CD4-positive, alpha-beta memory T cell (primary cell): ENCODE results near the gene SAMD9L. TPM values are rescaled to one million over a fixed set of nuclear protein-coding genes. Genes with fewer than 3 reads are reported as not detected.
"Not testable (repeated sequence)": the region's sequence is repeated elsewhere in the genome, so short reads cannot be mapped to it uniquely, and the experiment has no call there.

Source experiments
- CTCF ChIA-PET: fragments of 350-600 bp; sonication (Branson Sonifier 250); formaldehyde crosslinking; loops from one replicate; lab custom pipeline; 2021; ENCODE audit warnings: inconsistent platforms; ENCODE audit not compliant: partially characterized antibody; lab: Charles Lee
- POLR2A ChIA-PET: fragments of 350-600 bp; sonication (Branson Sonifier 250); formaldehyde crosslinking; loops from one replicate; lab custom pipeline; 2021; ENCODE audit not compliant: partially characterized antibody; lab: Charles Lee
- DNase-seq, 5 donors: peaks; one replicate each; pipeline versions ENCODE4 v3.0.0 to v3.0.0-alpha.2; 2020 to 2022; ENCODE audit warnings: mixed read lengths in 1 of 5
- H3K27ac ChIP-seq: one replicate; pipeline ENCODE4 v1.7.0; 2013; ENCODE audit warnings: low read depth, low read length
- H3K27me3 ChIP-seq: 2 replicates; pipeline ENCODE4 v1.7.0; 2013; ENCODE audit warnings: mild to moderate bottlenecking, low read length, moderate library complexity; ENCODE audit not compliant: insufficient read depth
- H3K36me3 ChIP-seq: 2 replicates; pipeline ENCODE4 v1.7.0; 2013; ENCODE audit warnings: mild to moderate bottlenecking, low read length, moderate library complexity; ENCODE audit not compliant: insufficient read depth
- H3K4me1 ChIP-seq: 2 replicates; pipeline ENCODE4 v1.7.0; 2013; ENCODE audit warnings: mild to moderate bottlenecking, low read length, moderate library complexity; ENCODE audit not compliant: insufficient read depth
- H3K4me3 ChIP-seq, 2 donors: one replicate each; pipeline ENCODE4 v1.7.0; 2013; ENCODE audit warnings: low read length in 2 of 2, mild to moderate bottlenecking in 1 of 2
- H3K9me3 ChIP-seq, 2 donors: one replicate each; pipeline ENCODE4 v1.7.0; 2013; ENCODE audit warnings: low read length in 2 of 2, control low read depth in 1 of 2; ENCODE audit not compliant: control insufficient read depth in 1 of 2
- H3K27ac Mint-ChIP-seq, 7 donors: one replicate each; pipeline ENCODE4 v1.8.0; 2020 to 2021; ENCODE audit warnings: mixed read lengths in 7 of 7, mild to moderate bottlenecking in 6 of 7, inconsistent platforms in 3 of 7, moderate library complexity in 3 of 7
- H3K27me3 Mint-ChIP-seq, 2 donors: one replicate each; pipeline ENCODE4 v1.8.0; 2020 to 2021; ENCODE audit warnings: mixed read lengths in 2 of 2
- H3K36me3 Mint-ChIP-seq, 2 donors: one replicate each; pipeline ENCODE4 v1.8.0; 2020 to 2021; ENCODE audit warnings: mixed read lengths in 2 of 2, inconsistent platforms in 1 of 2, mild to moderate bottlenecking in 1 of 2
- H3K4me1 Mint-ChIP-seq, 4 donors: one replicate each; pipeline ENCODE4 v1.8.0; 2020 to 2021; ENCODE audit warnings: mixed read lengths in 4 of 4, mild to moderate bottlenecking in 1 of 4
- H3K4me3 Mint-ChIP-seq, 8 donors: one replicate each; pipeline ENCODE4 v1.8.0; 2020 to 2021; ENCODE audit warnings: mixed read lengths in 8 of 8, mild to moderate bottlenecking in 7 of 8, moderate library complexity in 6 of 8, inconsistent platforms in 3 of 8
- H3K9me3 Mint-ChIP-seq, 8 donors: one replicate each; pipeline ENCODE4 v1.8.0; 2020 to 2021; ENCODE audit warnings: mixed read lengths in 8 of 8, mild to moderate bottlenecking in 5 of 8, inconsistent platforms in 3 of 8, moderate library complexity in 1 of 8
- intact Hi-C: fragments of 100-400 bp; cut with micrococcal nuclease; formaldehyde crosslinking; loops from one replicate; pipeline ENCODE4 v1.15.1; 2023
- polyA plus RNA-seq, 2 donors: library from polyadenylated mRNA; unstranded; fragments of 300-500 nt; fragmentation: Illumina TruSeq; gene quantifications; one replicate each; pipeline ENCODE4 v1.2.3, GENCODE V29; 2021
- total RNA-seq, 2 experiments: library from RNA; stranded (reverse); gene quantifications; one replicate each; pipeline ENCODE4 v1.2.3, GENCODE V29; 2021

SAMD9L gene
- total and polyA plus RNA-seq, 4 experiments from 2014 or later: 20.4 to 49.4 (median 39.1) TPM

DNA sequence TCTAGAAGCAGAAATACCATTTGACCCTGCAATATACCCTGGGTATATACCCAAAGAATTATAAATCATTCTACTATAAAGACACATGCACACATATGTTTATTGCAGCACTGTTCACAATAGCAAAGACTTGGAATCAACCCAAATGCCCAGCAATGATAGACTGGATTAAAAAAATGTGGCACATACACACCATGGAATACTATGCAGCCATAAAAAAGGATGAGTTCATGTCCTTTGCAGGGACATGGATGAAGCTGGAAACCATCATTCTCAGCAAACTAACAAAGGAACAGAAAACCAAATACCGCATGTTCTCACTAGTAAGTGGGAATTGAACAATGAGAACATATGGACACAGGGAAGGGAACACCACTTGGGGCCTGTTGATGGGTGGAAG, 21.2 kb downstream of the SAMD9L start:
- H3K27me3 ChIP-seq, H3K4me1 ChIP-seq, H3K4me3 ChIP-seq, CTCF ChIA-PET, H3K9me3 ChIP-seq, H3K4me3 Mint-ChIP-seq, H3K27me3 Mint-ChIP-seq, H3K36me3 ChIP-seq, H3K27ac ChIP-seq, H3K27ac Mint-ChIP-seq, H3K4me1 Mint-ChIP-seq, POLR2A ChIA-PET, DNase-seq, intact Hi-C loops: not testable (repeated sequence)
- H3K36me3 Mint-ChIP-seq: peaks cover 25 to 27% of the 10 kb centered on the region in 2 donors
- peaks cover 11 to 94% (median 76%) of the 10 kb centered on the region in 8 donors for H3K9me3 Mint-ChIP-seq

DNA sequence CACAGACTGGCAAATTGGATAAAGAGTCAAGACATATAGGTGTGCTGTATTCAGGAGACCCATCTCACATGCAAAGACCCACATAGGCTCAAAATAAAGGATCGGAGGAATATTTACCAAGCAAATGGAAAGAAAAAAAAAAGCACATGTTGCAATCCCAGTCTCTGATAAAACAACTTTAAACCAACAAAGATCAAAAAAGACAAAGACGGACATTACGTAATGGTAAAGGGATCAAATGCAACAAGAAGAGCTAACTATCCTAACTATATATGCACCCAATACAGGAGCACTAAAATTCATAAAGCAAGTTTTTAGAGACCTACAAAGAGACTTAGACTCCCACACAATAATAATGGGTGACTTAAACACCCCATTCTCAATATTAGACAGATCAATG, 24.7 kb downstream of the SAMD9L start:
- H3K27ac ChIP-seq, CTCF ChIA-PET, intact Hi-C loops, H3K27me3 ChIP-seq, H3K9me3 ChIP-seq, H3K4me1 Mint-ChIP-seq, H3K36me3 ChIP-seq, DNase-seq, H3K4me3 ChIP-seq, H3K27me3 Mint-ChIP-seq, H3K27ac Mint-ChIP-seq, H3K4me1 ChIP-seq, POLR2A ChIA-PET, H3K4me3 Mint-ChIP-seq: not testable (repeated sequence)
- Mint-ChIP-seq H3K36me3 (peaks cover 18 to 38% of the 10 kb centered on the region in 2 donors), H3K9me3 (peaks cover 4 to 69% (median 54%) of the 10 kb centered on the region in 8 donors)

GRCh38 chr7:93120592-93121549, 27.3 kb downstream of the SAMD9L start:
- no peak overlapping the region for H3K4me3 Mint-ChIP-seq
- ChIA-PET POLR2A (interaction anchor here (1.2 to 2.6 kb wide), 2 partner anchors 19 to 111 kb away, joined by 3 to 5 read pairs; no protein-coding TSS in a partner anchor), CTCF (interaction anchor here (1.3 kb wide), 1 partner anchor 107 kb away, joined by 5 read pairs; no protein-coding TSS in a partner anchor)
- no peaks in the 10 kb centered on the region for H3K27me3 Mint-ChIP-seq
- H3K27ac Mint-ChIP-seq: peak overlapping the region in 1 of 7 donors; percentile 15
- Histone ChIP-seq H3K36me3 (no peaks in the 10 kb centered on the region), H3K4me1 (peaks cover 22% of the 10 kb centered on the region), H3K27me3 (no peaks in the 10 kb centered on the region), H3K4me3 (no peak overlapping the region), H3K27ac (no peak overlapping the region), H3K9me3 (no peaks in the 10 kb centered on the region)
- peaks cover 2 to 43% (median 34%) of the 10 kb centered on the region in 8 donors for H3K9me3 Mint-ChIP-seq
- DNase-seq: no peak
- intact Hi-C loops: no loop called here
- H3K4me1 Mint-ChIP-seq: peaks cover 15 to 31% (median 24%) of the 10 kb centered on the region in 4 donors
- H3K36me3 Mint-ChIP-seq: peaks cover 28 to 41% of the 10 kb centered on the region in 2 donors

DNA sequence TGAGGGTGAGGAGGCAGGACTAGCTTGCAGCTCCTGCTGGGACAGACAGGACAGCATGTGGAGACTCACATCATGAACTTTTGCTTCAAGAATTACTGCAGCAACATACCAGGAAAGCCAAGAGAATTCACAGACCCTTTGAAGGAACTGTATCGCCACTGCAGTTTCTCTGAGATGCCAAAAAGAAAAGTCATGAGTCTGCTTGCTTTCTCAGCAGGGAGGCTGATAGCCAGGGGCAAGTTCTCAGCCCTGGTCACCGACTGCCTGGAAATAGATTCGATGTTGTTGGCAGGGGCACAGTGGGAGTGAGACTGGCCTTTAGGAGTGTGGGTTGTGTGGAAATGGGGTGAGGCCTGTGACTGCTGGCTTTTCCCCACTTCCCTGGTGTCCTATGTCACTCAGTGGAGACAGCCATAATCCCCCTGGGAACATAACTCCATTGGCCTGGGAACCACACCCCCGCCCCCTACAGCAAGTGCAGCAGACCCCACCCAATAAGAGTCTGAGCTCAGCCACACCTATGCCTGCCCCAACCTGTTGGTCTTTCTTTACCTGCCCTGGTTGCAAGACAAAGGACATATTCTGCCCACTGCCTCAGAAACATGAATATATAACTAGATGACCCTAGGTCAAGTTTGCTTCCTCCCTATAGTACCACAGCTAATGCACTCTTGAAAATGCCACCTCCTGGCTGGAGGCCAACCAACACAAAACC, 28.8 kb downstream of the SAMD9L start:
- Histone ChIP-seq H3K4me3 (no peak overlapping the region), H3K4me1 (peaks cover 37% of the 10 kb centered on the region), H3K9me3 (no peaks in the 10 kb centered on the region), H3K36me3 (no peaks in the 10 kb centered on the region), H3K27me3 (no peaks in the 10 kb centered on the region), H3K27ac (no peak overlapping the region)
- Mint-ChIP-seq H3K27ac (peak overlapping the region in 6 of 7 donors; percentile 16 to 86 (median 60)), H3K4me1 (peaks cover 28 to 47% (median 39%) of the 10 kb centered on the region in 4 donors), H3K36me3 (peaks cover 31 to 43% of the 10 kb centered on the region in 2 donors), H3K4me3 (peak overlapping the region in 2 of 8 donors; percentile 9 to 22), H3K27me3 (no peaks in the 10 kb centered on the region), H3K9me3 (peaks cover under 1 to 39% (median 23%) of the 10 kb centered on the region in 8 donors)
- CTCF ChIA-PET: interaction anchor here (1.3 kb wide), 1 partner anchor 109 kb away, joined by 5 read pairs; no protein-coding TSS in a partner anchor
- no peak for DNase-seq
- intact Hi-C loops: loop anchor here (2.0 to 5.0 kb wide), 5 partner anchors 497 to 1237 kb away; partner anchors contain the start of genes CYP51A1, FAM133B, MTERF1 and PEX1
- POLR2A ChIA-PET: interaction anchor here (1.2 to 2.7 kb wide), 3 partner anchors 18 to 113 kb away, joined by 3 to 24 read pairs (median 5); partner anchors contain the start of gene VPS50

GRCh38 chr7:93117852-93118530, 30.2 kb downstream of the SAMD9L start, which contains the start of gene SAMD9:
TSS of gene SAMD9 (minus strand) at chr7:93117979. CDS start at chr7:93106097, 11,882 bp downstream.
- peak within 1 kb of the TSS; percentile 75 for H3K27ac ChIP-seq
- H3K4me1 ChIP-seq: peaks cover 37% of the 10 kb centered on the region
- H3K27me3 ChIP-seq: no peaks in the 10 kb centered on the region
- peak; percentile 71 to 89 (median 82) for DNase-seq
- peaks cover 0 to 39% (median 20%) of the 10 kb centered on the region in 8 donors for H3K9me3 Mint-ChIP-seq
- no peaks in the 10 kb centered on the region for H3K36me3 ChIP-seq
- peaks cover 33 to 60% (median 49%) of the 10 kb centered on the region in 4 donors for H3K4me1 Mint-ChIP-seq
- peak within 1 kb of the TSS; percentile 88 to 94 (median 91) for H3K4me3 Mint-ChIP-seq
- H3K9me3 ChIP-seq: no peaks in the 10 kb centered on the region
- POLR2A ChIA-PET: interaction anchor here (0.7 to 2.7 kb wide), 16 partner anchors 8 to 1403 kb away, joined by 3 to 27 read pairs (median 4); partner anchors contain the start of genes AKAP9, FAM133B, PEX1 and RBM48
- H3K27me3 Mint-ChIP-seq: no peaks in the 10 kb centered on the region
- peaks cover 43 to 44% of the 10 kb centered on the region in 2 donors for H3K36me3 Mint-ChIP-seq
- peak within 1 kb of the TSS; percentile 65 to 96 for H3K4me3 ChIP-seq
- peak within 1 kb of the TSS; percentile 80 to 96 (median 95) for H3K27ac Mint-ChIP-seq
- CTCF ChIA-PET: interaction anchor here (1.0 to 3.1 kb wide), 7 partner anchors 15 to 590 kb away, joined by 3 to 19 read pairs (median 5); partner anchors contain the start of genes FAM133B, HEPACAM2, PEX1 and RBM48
- intact Hi-C loops: loop anchor here (1.0 to 5.0 kb wide), 11 partner anchors 30 to 1236 kb away; partner anchors contain the start of genes CYP51A1, FAM133B, MTERF1 and PEX1

DNA sequence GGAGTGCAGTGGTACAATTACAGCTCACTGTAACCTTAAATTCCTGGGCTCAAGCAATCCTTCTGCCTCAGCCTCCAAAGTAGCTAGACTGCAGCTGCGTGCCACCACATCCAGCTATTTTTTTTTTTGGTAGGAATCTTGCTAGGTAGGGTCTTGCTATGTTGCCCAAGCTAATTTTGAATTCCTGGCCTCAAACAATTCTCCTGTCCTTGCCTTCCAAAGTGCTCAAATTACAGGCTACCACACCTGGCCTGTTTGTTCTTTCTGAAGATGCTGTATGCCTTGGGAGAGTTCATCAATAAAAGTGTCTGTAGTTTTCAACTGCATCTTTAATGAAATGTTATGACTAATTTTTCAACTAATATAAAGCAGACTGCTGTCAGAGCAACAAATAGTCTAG, 30.9 kb downstream of the SAMD9L start:
- H3K4me1 Mint-ChIP-seq: peaks cover 36 to 66% (median 54%) of the 10 kb centered on the region in 4 donors
- H3K27me3 ChIP-seq: no peaks in the 10 kb centered on the region
- H3K9me3 ChIP-seq: no peaks in the 10 kb centered on the region
- peak overlapping the region; percentile 80 to 96 (median 95) for H3K27ac Mint-ChIP-seq
- H3K36me3 Mint-ChIP-seq: peaks cover 47 to 48% of the 10 kb centered on the region in 2 donors
- POLR2A ChIA-PET: interaction anchor here (0.6 to 2.7 kb wide), 15 partner anchors 9 to 1177 kb away, joined by 3 to 27 read pairs (median 4); partner anchors contain the start of genes AKAP9, FAM133B, PEX1 and RBM48
- peaks cover 0 to 39% (median 21%) of the 10 kb centered on the region in 8 donors for H3K9me3 Mint-ChIP-seq
- H3K4me3 Mint-ChIP-seq: peak overlapping the region; percentile 88 to 94 (median 91)
- H3K27ac ChIP-seq: peak overlapping the region; percentile 75
- DNase-seq: peak in 1 of 5 donors; percentile 14
- peaks cover 37% of the 10 kb centered on the region for H3K4me1 ChIP-seq
- no peaks in the 10 kb centered on the region for H3K36me3 ChIP-seq
- intact Hi-C loops: loop anchor here (1.0 to 5.0 kb wide), 5 partner anchors 213 to 1235 kb away; partner anchors contain the start of genes FAM133B and MTERF1
- no peaks in the 10 kb centered on the region for H3K27me3 Mint-ChIP-seq
- H3K4me3 ChIP-seq: peak overlapping the region; percentile 65 to 96
- CTCF ChIA-PET: interaction anchor here (0.6 to 3.1 kb wide), 7 partner anchors 15 to 693 kb away, joined by 3 to 19 read pairs (median 5); partner anchors contain the start of genes FAM133B, HEPACAM2, PEX1 and RBM48
